ENCODE data around the gene DHX58. TPM values are rescaled to one million over a fixed set of nuclear protein-coding genes. Genes with fewer than 3 reads are reported as not detected.

DHX58 gene
- total and polyA plus RNA-seq, 2 donors (not counting 3 experiments of a cell fraction or from before 2014, with no cell fraction given) = 3.1 to 9.0 TPM

GRCh38 chr17:42098730-42099399, 13.6 kb downstream of the DHX58 start:
- H3K27me3 ChIP-seq (ENCODE audit: control insufficient read depth in 2 of 2, insufficient read depth in 2 of 2, low read length in 2 of 2) = peaks cover 14 to 20% of the 10 kb centered on the region in 2 experiments
- POLR2A ChIA-PET = interaction anchor here (0.6 kb wide), 1 partner anchor 133 kb away, joined by 4 read pairs; no protein-coding TSS in a partner anchor
- H4K20me1 ChIP-seq (replicated peaks; ENCODE audit: control insufficient read depth, extremely low read depth, insufficient read depth, low read length) = no peaks in the 10 kb centered on the region
- H3K9ac ChIP-seq (replicated peaks; ENCODE audit: extremely low read depth, insufficient read depth, low read length) = no peak overlapping the region
- no peaks in the 10 kb centered on the region for H3K9me3 ChIP-seq (replicated peaks; ENCODE audit: control insufficient read depth, insufficient read depth, low read length)
- BruUV-seq (replicated peaks) = no TSS peak
- DNase-seq (ENCODE audit: low read depth, low spot score) (no peak), FAIRE-seq (no peak)
- dilution Hi-C loops (cut with MboI; ENCODE audit: extremely low pct_ligation_motif_present, low sequenced_read_pairs) = no loop called here
- no peak overlapping the region for H3K27ac ChIP-seq (ENCODE audit: insufficient read depth, low read depth, low read length)
- H3K9me1 ChIP-seq (replicated peaks; ENCODE audit: control insufficient read depth, extremely low read depth, insufficient read depth, low read length) = no peaks in the 10 kb centered on the region
- CTCF ChIA-PET = interaction anchor here (1.0 to 1.5 kb wide), 3 partner anchors 31 to 136 kb away, joined by 4 to 8 read pairs (median 5); no protein-coding TSS in a partner anchor
- H3K4me2 ChIP-seq (ENCODE audit: insufficient read depth, low read length) = no peak overlapping the region
- H2AFZ ChIP-seq (ENCODE audit: low read depth, low read length) = no peak overlapping the region
- H3K4me3 ChIP-seq (replicated peaks in 1 of 3; ENCODE audit: insufficient read depth in 1 of 3, low read depth in 1 of 3, low read length in 3 of 3) = no peak overlapping the region
- intact Hi-C loops (cut with micrococcal nuclease) = no loop called here
- H3K79me2 ChIP-seq (ENCODE audit: control insufficient read depth, insufficient read depth, low read length) = no peaks in the 10 kb centered on the region
- no peaks in the 10 kb centered on the region for H3K36me3 ChIP-seq (ENCODE audit: control insufficient read depth in 2 of 2, extremely low read depth in 1 of 2, insufficient read depth in 2 of 2, low read length in 2 of 2)
- peaks cover 5% of the 10 kb centered on the region for H3K4me1 ChIP-seq (ENCODE audit: control insufficient read depth, extremely low read depth, insufficient read depth, low read length)
- TF ChIP-seq GATA2 (IDR thresholded peaks at IDR 0.05; ENCODE audit: insufficient read depth, insufficient read length, low read depth, low read length) = no peak

DNA sequence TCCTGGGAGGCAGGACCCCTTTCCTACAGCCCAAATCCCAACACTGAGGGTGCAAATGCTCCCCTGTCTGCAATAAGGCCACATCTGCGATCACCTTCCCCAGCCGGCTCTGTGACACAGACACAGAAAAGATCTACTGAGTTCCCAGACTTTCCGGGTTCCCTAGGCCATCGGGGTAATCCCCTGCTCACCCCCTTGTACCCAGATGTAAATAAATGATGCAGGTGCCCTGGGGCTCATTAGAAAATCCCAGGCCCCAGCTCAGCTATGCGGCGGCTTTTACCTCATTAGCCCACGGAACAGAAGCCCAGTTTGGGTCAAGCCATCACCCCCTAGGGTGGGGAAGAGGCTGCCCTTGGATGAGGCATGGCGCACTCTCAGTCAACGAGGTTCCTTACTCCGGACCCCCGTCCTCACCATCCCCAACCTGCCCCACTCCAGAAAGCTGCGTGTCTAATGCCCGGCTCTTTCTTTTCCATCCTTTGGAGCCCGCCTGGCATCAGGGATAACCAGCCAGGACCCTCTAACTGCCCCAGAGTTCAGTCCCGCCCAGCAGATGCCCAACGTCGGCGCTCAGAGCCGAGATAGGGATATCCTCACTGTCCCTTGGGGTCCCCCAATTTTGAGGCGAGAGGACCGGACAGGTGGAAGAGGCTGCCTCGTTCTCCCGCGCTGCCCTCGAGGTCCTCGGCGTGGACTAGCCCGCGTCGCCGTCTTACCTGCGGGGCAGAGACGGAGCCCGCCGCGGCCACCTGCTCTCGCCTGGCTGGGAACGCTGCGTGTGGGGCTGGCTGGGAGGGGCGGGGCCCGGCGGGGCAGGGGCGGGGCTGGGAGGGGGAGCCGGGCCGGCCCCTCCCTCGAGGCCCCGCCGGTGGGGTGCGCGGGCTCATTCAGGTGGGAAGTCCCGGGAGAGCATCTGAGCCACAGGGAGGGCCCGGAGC, 14.6 kb downstream of the DHX58 start, which contains the start of gene ZNF385C:
Gene ZNF385C, minus strand, starts transcription at position 783 of the 941 bp plus-strand sequence. CDS start 35,417 bp downstream, outside the sequence.
- Histone ChIP-seq H3K27ac (ENCODE audit: insufficient read depth, low read depth, low read length) (no peak within 1 kb of the TSS), H3K4me1 (ENCODE audit: control insufficient read depth, extremely low read depth, insufficient read depth, low read length) (peaks cover 5% of the 10 kb centered on the region), H3K27me3 (ENCODE audit: control insufficient read depth in 2 of 2, insufficient read depth in 2 of 2, low read length in 2 of 2) (peaks cover 14 to 20% of the 10 kb centered on the region in 2 experiments), H3K9ac (replicated peaks; ENCODE audit: extremely low read depth, insufficient read depth, low read length) (no peak within 1 kb of the TSS), H3K4me3 (replicated peaks in 1 of 3; ENCODE audit: insufficient read depth in 1 of 3, low read depth in 1 of 3, low read length in 3 of 3) (no peak within 1 kb of the TSS), H3K36me3 (ENCODE audit: control insufficient read depth in 2 of 2, extremely low read depth in 1 of 2, insufficient read depth in 2 of 2, low read length in 2 of 2) (no peaks in the 10 kb centered on the region), H3K9me1 (replicated peaks; ENCODE audit: control insufficient read depth, extremely low read depth, insufficient read depth, low read length) (no peaks in the 10 kb centered on the region), H2AFZ (ENCODE audit: low read depth, low read length) (peak within 1 kb of the TSS; percentile 61), H3K4me2 (ENCODE audit: insufficient read depth, low read length) (no peak within 1 kb of the TSS), H4K20me1 (replicated peaks; ENCODE audit: control insufficient read depth, extremely low read depth, insufficient read depth, low read length) (no peaks in the 10 kb centered on the region), H3K79me2 (ENCODE audit: control insufficient read depth, insufficient read depth, low read length) (no peaks in the 10 kb centered on the region), H3K9me3 (replicated peaks; ENCODE audit: control insufficient read depth, insufficient read depth, low read length) (no peaks in the 10 kb centered on the region)
- FAIRE-seq (no peak), DNase-seq (ENCODE audit: low read depth, low spot score) (no peak)
- dilution Hi-C loops (cut with MboI; ENCODE audit: extremely low pct_ligation_motif_present, low sequenced_read_pairs) = no loop called here
- TF ChIP-seq POLR2AphosphoS5 (IDR thresholded peaks at IDR 0.05; ENCODE audit: insufficient read depth, low read depth, low read length) (no peak), EZH2 (IDR thresholded peaks at IDR 0.05; ENCODE audit: borderline replicate concordance, low read depth, low read length, severe bottlenecking) (peak; percentile 48)
- POLR2A ChIA-PET = no interaction called here
- intact Hi-C loops (cut with micrococcal nuclease) = no loop called here
- CTCF ChIA-PET = interaction anchor here (1.0 to 2.3 kb wide), 6 partner anchors 30 to 135 kb away, joined by 3 to 8 read pairs (median 6); partner anchors contain the start of gene NKIRAS2
- BruUV-seq (replicated peaks) = no TSS peak

Data from endothelial cell of umbilical vein (primary cell).